Hematopoietic multipotent progenitor cell treated with erythropoietin and hydrocortisone succinate and interleukin-3 and kit ligand, for 4 days (in vitro differentiated cells): ENCODE results near the gene FAM117A.

Experiments used
- DNase-seq: peaks from one replicate; pipeline ENCODE4 v3.0.0-alpha.2; 2015

FAM117A gene

GRCh38 chr17:49707246-49707607 is 56.7 kb downstream of the FAM117A start:
- DNase-seq: peak; percentile 62

DNA sequence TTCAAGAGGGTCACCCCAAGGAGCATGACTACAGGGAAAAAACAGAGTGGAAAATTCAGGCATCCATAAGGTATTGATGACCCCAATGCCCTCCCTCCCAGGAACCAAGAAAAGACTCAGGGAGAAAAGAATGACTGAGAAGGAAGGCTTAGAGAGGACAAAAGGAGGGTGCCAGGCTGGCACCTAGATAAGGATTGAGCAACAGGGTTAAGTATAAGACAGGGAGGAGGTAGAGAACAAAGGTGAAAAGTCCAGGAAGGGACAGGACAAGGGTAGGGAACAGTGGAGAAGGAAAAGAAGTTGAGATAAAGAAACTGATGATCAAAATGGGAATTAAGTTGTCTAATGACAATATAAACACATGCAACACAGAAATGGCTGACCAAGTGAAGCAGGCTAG is 58.7 kb downstream of the FAM117A start:
- DNase-seq: no peak

DNA sequence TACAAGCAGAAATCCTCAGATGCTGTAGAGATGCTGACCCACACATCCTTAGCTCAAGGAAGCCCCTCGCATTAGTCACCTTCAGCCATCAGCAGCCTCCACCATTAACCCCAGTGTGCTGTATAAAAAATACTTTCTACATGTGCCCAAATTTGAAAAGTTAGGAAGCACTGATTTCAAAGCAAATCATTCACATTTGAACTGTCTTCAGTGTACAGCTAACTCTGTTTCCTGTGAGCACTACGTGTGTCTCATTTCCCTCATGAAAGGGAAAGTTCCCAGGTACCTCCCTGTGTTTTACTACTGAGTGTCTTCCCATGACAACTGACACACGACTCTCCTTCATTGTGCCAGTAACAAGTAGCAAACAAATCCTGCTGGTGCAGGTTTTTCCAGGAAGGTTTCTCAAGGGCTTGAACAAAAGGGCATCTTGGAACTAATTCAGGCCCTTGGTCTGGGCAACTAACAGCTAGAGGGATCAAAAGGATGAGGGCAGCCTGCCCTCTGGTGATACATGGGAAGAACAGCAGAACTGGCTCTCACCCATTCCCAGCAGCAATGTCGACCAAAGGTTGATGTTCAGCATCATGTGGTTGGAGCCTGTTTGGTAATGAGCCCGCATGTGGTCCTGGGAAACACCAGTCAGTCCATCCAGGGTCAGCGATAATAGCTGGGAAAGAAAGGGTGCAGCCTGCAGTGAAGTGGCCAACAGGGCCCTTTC is 60.2 kb downstream of the FAM117A start:
- peak; percentile 71 for DNase-seq

GRCh38 chr17:49700960-49701359 is 63.0 kb downstream of the FAM117A start:
- DNase-seq: no peak

DNA sequence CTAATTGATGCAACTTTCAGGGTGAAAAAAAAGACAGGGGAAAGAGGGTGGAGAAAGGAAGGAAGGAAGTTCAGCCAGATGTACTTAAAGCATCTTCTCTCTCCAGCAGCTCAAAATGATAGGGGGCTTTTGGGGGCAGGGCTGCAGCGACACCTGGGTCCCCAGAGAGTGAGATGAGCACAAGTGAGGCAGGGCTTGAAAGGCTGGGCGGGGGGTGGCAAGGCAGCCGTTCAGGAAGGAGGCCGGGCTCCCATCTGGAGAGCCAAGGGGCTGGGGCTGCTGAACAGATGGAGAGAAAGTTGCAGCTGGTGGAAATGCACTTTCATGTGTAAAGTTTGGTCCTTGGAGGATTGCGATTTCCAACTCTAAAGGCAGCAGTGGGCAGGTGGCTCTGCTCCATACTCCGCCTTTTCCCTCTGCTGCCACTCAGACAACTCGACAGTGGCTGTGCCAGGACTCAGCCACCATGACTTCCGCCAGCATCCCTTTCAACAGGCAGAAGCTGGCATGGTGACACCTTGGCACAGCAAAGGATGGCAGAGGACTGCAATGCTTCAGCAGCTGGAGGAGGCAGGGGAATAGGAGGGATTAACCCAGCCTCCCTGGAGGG is 63.9 kb downstream of the FAM117A start:
- no peak for DNase-seq

- DNase-seq: no peak
These were observed 65.9 kb downstream of the FAM117A start for GRCh38 chr17:49698005-49698404.

- peak; percentile 71 for DNase-seq
These were observed 67.6 kb downstream of the FAM117A start for GRCh38 chr17:49696233-49696761.

GRCh38 chr17:49695698-49696232 is 68.2 kb downstream of the FAM117A start:
- DNase-seq: no peak

GRCh38 chr17:49694847-49695697 is 68.9 kb downstream of the FAM117A start:
- peak; percentile 80 for DNase-seq

DNA sequence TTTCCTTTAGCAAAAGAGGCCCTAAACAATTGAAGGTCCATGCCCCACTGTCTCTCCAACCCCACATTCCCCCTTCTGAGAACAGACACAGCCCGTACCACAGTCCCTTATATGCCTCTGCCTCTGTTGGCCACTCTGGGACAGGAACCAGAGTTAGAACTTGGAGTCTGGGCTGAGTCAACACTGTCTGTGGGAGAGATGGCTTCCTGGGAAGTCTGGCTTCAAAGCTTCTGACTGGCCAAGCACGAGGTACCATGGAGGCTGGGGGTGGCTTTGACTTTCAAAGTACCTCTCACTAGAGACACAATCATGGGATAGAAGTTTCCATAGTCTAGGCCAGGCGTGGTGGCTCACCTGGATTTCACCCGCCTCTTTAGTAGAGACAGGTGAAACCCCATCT is 71.2 kb downstream of the FAM117A start:
- DNase-seq: no peak

GRCh38 chr17:49691677-49692191 is 72.2 kb downstream of the FAM117A start:
- no peak for DNase-seq

- DNase-seq: no peak
These were observed 72.8 kb downstream of the FAM117A start for GRCh38 chr17:49691086-49691676.

GRCh38 chr17:49690256-49690655 is 73.7 kb downstream of the FAM117A start:
- DNase-seq: no peak

GRCh38 chr17:49688848-49689247 is 75.1 kb downstream of the FAM117A start:
- no peak for DNase-seq

- peak; percentile 34 for DNase-seq
These were observed 75.9 kb downstream of the FAM117A start for GRCh38 chr17:49687878-49688491.

GRCh38 chr17:49681106-49681979 is 82.6 kb downstream of the FAM117A start:
- DNase-seq: no peak

- DNase-seq: no peak
These were observed 83.6 kb downstream of the FAM117A start for GRCh38 chr17:49680314-49680713.

DNA sequence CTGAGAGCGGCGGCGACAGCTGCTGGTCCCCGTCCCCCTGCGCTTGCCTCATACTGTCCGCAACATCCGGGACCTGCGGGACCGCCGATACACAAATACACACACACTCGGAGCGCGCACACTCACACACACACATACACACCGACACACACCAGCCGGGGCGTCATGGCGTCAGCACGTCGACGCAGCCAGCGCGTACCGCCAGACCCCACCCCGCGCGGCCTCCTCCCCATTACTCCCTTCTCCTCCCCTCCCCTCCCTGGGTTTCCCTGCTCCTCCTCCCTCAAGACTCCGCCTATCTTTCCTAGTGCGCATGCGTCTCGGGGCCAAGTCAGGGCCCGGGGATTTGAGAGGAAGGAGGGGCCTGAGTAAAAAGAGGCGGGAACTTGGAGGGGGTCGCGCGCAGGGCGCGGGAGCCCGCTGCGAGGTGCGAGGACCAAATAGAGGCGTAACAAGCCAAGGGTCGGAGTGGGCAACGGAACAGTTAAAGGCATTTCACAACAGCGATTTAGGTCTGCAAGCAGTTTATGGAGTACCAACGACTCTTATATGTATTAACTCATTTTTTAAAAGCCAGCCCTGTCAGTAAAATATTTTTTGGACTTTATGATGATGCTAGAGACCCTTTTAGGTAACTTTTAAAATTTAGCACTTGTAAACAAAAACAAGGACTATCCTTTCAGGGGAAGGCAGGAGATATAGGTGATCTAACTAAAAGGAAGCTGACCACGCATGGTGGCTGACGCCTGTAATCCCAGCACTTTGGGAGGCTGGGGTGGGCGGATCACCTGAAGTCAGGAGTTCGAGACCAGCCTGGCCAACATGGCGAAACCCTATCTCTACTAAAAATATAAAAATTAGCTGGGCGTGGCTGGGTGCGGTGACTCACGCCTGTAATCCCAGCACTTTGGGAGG is 85.7 kb downstream of the FAM117A start, which contains the start of gene SPOP:
Gene SPOP (minus strand): TSS at position 165 of the 915 bp plus-strand sequence. CDS start 55,287 bp downstream, outside the sequence.
- peak; percentile 100 for DNase-seq

DNA sequence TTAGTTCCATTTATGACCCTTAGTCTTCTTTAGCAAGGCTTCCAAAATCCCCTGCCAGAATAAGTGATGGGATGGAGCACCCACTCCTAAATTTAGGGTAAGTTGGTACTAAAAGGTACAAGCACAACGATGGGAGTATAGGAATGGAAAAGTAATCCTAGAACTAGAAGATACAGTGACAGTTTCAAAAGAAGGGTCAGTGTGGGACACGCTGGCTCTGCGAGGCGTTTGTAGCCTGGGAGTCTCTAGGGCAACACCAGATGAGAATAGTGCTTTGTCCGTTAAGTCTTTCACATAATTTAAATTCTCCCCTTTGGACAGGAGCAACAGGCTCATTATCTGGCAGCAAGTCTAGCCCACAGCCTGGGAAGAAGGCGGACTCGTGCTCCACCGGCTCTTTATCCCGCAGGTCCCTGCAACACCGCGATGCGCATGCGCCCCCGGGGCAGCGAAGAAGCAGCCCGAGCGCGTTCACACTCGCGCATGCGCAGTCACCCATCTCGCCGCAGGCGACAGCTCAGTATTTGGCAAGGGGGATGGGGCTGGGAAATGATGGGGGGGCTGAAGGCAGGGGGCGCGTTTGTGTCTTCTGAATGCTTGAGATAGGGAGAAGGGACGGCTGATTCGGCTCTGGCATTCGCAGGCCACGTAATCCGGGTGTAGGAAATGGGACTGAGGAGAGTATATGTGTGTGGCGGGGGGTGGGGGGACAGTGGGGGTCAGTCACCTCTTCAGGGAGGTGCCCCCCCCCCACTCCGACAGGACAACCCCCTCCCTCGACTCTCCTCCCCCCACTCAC is 86.6 kb downstream of the FAM117A start:
- peak; percentile 98 for DNase-seq
